GM10266 (cell line): Measurements from ENCODE around the gene FRMPD1.

Source experiments
- DNase-seq: peaks from one replicate; pipeline ENCODE4 v3.0.0; 2012; ENCODE audit errors: extremely low spot score
- TF ChIP-seq, protein P1 (sequence below): IDR thresholded peaks from 2 replicates; pipeline ENCODE4 v1.5.1; 2012; ENCODE audit warnings: mild to moderate bottlenecking, low read depth; ENCODE audit not compliant: control insufficient read depth, insufficient read depth; ENCODE audit errors: missing control alignments

Gene FRMPD1

DNA sequence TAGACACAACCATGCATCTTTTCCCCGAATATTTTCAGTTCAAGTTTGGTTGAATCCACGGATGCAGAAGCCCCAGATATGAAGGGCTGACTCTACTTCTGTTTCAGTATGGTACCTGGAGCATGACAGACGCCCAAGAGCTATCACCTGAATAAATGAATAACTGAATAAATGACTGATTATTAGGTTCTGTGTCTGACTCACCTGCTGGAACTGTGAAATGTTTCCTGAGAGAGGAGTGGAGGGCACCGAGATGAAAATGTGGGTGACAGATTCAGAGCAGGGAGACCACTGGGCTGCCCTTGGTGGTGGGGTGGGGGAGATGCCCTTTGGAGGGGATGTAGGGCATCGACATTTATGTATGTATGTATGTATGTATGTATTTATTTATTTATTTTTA, 13.2 kb downstream of the FRMPD1 start:
- no peak for DNase-seq
- TF ChIP-seq, protein P1, sequence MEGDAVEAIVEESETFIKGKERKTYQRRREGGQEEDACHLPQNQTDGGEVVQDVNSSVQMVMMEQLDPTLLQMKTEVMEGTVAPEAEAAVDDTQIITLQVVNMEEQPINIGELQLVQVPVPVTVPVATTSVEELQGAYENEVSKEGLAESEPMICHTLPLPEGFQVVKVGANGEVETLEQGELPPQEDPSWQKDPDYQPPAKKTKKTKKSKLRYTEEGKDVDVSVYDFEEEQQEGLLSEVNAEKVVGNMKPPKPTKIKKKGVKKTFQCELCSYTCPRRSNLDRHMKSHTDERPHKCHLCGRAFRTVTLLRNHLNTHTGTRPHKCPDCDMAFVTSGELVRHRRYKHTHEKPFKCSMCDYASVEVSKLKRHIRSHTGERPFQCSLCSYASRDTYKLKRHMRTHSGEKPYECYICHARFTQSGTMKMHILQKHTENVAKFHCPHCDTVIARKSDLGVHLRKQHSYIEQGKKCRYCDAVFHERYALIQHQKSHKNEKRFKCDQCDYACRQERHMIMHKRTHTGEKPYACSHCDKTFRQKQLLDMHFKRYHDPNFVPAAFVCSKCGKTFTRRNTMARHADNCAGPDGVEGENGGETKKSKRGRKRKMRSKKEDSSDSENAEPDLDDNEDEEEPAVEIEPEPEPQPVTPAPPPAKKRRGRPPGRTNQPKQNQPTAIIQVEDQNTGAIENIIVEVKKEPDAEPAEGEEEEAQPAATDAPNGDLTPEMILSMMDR, result no peak

DNA sequence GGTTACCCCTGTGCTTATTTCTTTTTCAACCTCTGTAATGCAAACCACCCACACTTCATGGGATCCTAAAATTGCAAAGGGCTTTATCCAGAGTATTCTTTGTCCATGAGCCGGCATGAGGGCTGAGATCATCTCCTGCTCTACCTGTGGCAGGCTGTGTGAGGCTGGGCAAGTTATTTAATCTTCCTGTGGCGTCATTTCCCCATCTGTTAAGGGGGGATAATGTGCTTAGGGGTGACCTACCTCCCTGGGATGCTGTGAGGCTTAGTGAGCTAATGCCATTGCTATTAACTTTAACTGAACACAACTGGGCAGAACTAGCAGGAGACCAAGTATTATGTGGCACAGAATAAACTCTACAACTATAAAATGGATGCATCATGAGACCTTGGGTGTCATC, 17.0 kb downstream of the FRMPD1 start:
- DNase-seq, result no peak

DNA sequence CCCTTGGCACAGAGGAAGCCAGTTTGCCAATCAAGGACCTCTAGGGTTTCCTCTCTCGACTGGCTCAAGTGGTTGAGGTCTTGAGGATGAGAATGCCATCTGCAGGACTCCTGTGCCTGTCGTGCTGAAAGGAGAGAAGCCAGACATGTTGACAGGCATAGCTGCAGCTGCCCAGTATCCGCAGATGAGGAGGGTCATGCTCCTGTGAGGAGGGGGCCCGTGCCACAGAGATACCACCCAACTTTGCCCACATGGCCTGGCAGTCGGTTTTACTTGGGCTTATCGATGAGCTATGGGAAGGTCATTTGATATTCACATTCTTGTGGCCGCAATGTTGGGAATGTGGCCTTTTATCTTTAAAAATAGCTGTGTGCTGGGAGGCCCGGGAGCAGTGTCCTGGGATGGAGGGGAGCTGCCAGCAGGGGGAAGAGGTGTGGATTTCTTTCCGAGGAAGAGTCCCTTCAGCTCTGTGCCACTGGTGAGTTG, 17.4 kb downstream of the FRMPD1 start:
- TF ChIP-seq, protein P1, result no peak
- no peak for DNase-seq

More for the DNA sequence above, 17.0 kb downstream of the FRMPD1 start:
- TF ChIP-seq, protein P1, result no peak

DNA sequence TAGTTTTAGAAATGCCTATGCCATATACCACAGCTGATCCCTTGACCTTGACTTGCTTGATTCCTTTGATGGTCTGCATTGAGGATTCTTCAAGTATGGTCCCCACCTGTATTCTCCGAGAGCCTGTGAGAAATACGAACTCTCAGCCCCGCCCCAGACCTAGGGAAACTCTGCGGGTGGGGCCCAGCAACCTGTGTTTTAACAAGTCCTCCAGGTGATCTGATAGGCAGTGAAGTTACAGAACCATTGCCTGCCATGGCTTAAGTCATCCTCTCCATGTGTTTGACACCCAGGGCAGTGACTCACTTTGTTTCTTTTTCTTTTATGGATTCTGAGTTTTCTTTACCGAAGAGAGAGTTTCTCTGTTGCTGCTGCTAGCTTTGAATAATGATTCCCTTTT, 18.5 kb downstream of the FRMPD1 start:
- TF ChIP-seq, protein P1, result no peak
- no peak for DNase-seq

DNA sequence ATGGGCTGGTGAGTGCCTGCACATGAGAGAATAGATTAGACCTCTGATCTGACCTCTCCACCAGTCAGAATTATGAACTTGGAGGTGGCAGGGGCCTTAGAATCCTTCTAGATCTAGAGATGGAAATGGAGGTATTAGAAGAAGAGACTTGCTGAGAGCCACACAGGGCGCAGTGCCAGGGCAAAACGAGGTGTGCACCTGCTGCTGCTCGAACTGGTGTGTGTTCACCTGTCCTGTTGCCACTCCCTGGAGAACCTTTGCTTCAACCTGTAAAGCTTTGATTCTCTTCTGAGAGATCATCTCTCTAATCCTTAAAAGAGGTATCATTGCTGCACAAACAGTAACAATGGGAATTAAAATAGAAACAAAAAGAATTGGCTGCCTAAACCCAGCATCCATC, 24.9 kb downstream of the FRMPD1 start:
- no peak for DNase-seq
- TF ChIP-seq, protein P1, result no peak

DNA sequence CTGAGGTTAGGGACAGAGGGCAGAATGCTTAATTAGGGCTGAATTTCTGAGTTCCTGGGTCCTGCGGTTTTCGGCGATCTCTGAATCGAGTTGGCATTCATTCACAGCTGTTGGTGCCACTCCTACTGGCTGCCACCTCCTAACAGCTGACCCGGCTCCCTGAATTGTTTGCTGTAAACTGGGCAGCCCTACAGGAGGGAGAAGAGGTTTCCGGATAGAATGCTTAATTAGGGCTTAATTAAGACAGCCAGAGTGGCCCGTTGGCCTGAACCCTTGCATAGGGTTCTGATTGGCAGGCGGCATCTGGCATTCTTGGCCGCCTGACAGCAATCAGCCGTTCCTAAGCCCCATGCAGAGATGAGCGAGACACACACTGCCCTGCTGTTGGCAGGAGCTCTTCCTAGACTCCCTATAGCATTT, 25.7 kb downstream of the FRMPD1 start:
- TF ChIP-seq, protein P1, result no peak
- DNase-seq, result no peak

DNA sequence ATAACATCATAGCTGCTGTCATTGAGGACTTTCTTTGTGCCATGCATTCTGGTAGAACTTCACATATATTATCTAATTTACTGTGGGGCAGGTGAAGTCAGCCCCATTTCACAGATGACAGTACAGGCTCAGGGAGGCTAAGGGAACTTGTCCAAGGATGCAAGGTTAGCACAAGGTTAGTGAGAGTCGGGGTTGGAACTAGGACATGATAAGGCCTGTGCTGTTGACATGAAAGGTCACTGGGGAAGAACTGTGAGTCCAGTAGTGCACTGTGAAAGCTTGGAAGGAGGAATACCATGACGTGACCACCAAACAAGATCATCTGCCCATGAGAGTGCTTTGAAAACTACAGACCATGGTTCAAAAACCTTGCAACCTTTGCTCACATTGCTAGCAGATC, 26.7 kb downstream of the FRMPD1 start:
- no peak for DNase-seq
- TF ChIP-seq, protein P1, result no peak
